ENCODE measurements around the gene TNFRSF4.

DNA sequence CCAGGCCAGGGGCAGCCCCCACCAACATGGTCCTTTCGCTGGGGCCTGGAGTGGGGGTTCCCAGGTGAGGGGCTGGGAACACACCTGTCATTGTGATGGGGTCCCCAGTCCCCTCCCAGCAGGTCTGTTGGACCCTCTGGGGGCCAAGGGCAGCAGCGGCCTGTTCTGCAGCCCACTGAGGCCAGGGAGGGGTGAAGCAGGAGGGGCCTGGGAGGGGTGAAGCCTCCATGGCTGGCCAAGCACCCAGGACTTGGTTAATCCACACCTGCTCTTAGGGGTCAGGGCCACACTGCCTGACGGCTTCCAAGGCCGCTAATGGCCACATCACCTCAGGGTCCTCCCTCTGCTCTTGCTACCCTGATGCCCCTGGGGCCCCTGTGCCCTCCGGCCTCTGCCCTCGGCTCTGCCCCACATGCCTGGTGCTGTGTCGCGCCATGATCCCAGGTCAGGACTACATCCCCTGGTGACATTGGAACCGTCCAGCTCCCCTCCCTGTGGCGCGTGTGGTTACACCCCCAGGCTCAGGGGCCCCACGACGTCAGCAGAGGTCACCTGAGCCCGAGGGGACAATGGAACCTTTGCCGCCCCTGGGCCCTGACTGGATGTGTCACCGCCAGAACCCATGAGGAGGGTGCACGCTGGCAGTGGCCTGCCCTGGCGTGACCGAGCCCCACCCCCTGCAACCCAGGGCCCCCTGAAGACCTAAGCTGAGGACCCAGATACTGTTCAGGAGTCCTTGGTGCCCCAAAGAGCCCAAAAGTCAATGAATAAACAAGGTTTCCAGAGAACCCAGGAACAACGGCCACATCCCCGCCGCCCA is 14.6 kb downstream of the TNFRSF4 start:
- TF ChIP-seq BMI1 (IDR thresholded peaks at IDR 0.05; ENCODE audit: low read length): no peak
- TF ChIP-seq L3MBTL2 (IDR thresholded peaks at IDR 0.05): no peak
- no peak for TF ChIP-seq COPS2 (conservative IDR thresholded peaks at IDR 0.05)

Data from K562 (cell line).